Esophagus squamous epithelium (tissue), 5 donors: ENCODE results near the gene STX3. TPM values are rescaled to one million over a fixed set of nuclear protein-coding genes. Genes with fewer than 3 reads are reported as not detected.
A peak's percentile ranks its signal among the peaks of the same experiment; 100 is the strongest.

Experiments
- DNase-seq: peaks from one replicate; lab custom pipeline; 2025; lab: John Stamatoyannopoulos, UW
- H3K27ac ChIP-seq, 4 donors: fragments of 200-600 bp; sonication (generic); one replicate each; pipeline ENCODE4 v1.5.1; 2016 to 2019; ENCODE audit warnings: mild to moderate bottlenecking in 1 of 4
- H3K27me3 ChIP-seq, 4 donors: fragments of 200-600 bp; sonication (generic); 1 replicate in 3 of 4; 2 replicates in 1 of 4; pipeline versions ENCODE4 v1.5.1 to v1.6.0; 2017 to 2021; ENCODE audit warnings: antibody characterized with exemption in 1 of 4
- H3K36me3 ChIP-seq, 3 donors: fragments of 200-600 bp; sonication (generic); one replicate each; pipeline ENCODE4 v1.5.1; 2016 to 2019
- H3K4me1 ChIP-seq, 3 donors: fragments of 200-600 bp; sonication (generic); one replicate each; pipeline ENCODE4 v1.5.1; 2017 to 2019
- H3K4me3 ChIP-seq, 4 donors: fragments of 200-600 bp; sonication (generic); 1 replicate in 3 of 4; 2 replicates in 1 of 4; pipeline ENCODE4 v1.5.1; 2016 to 2019; ENCODE audit warnings: mild to moderate bottlenecking in 2 of 4, moderate library complexity in 1 of 4
- H3K9me3 ChIP-seq, 3 donors: fragments of 200-600 bp; sonication (generic); one replicate each; pipeline ENCODE4 v1.5.1; 2016 to 2019
- CTCF ChIP-seq, 6 experiments: fragments of 450-650 bp in 4 of 6; fragments of 200-600 bp in 2 of 6; sonication (generic) in 2 of 6; IDR thresholded peaks; one replicate each; pipeline ENCODE4 v1.5.1; 2016 to 2019; ENCODE audit warnings: antibody characterized with exemption in 6 of 6, mild to moderate bottlenecking in 4 of 6, moderate library complexity in 4 of 6
- POLR2A ChIP-seq, 4 donors: fragments of 450-650 bp; IDR thresholded peaks; one replicate each; pipeline ENCODE4 v1.6.1; 2017; ENCODE audit warnings: antibody characterized with exemption in 4 of 4, mild to moderate bottlenecking in 4 of 4, moderate library complexity in 3 of 4
- WGBS, 2 donors: methylation state at CpG; one replicate each; pipeline ENCODE4 v1.1.5; 2018; 5-methylcytosine and 5-hydroxymethylcytosine counted together
- intact Hi-C: fragments of 100-400 bp; cut with DNase I; formaldehyde crosslinking; loops from one replicate; pipeline ENCODE4 v1.15.0; 2022
- total RNA-seq, 4 donors: library from RNA; depleted of rRNA; stranded (reverse); fragments of >200 nt; gene quantifications; one replicate each; pipeline ENCODE4 v1.1.0, GENCODE V29; 2016
- donor health status: DM: yes; HTN: yes; CAD: no.

STX3 gene
- total RNA-seq, 4 donors from 2014 or later = 12.9 to 25.6 (median 19.3) TPM

- no peaks in the 10 kb centered on the region for H3K9me3 ChIP-seq
- H3K36me3 ChIP-seq = peaks cover 0 to 37% (median 15%) of the 10 kb centered on the region in 3 donors
- intact Hi-C loops = no loop called here
- peak within 1 kb of the TSS; percentile 70 to 89 (median 79) for H3K4me3 ChIP-seq
- peak within 1 kb of the TSS; percentile 80 to 90 (median 86) for H3K27ac ChIP-seq
- H3K27me3 ChIP-seq = peaks cover 0 to 4% (median 0%) of the 10 kb centered on the region in 4 donors
- 1 to 2% methylated on average over 16 to 29 of the region's 54 CpGs for WGBS, 2 donors
- TF ChIP-seq POLR2A (IDR thresholded peaks at IDR 0.05) = peak in 2 of 4 donors; percentile 39 to 50
- peak in 4 of 6 experiments; percentile 24 to 60 (median 38) for TF ChIP-seq CTCF (IDR thresholded peaks at IDR 0.05)
- peak; percentile 58 for DNase-seq
- peaks cover 6 to 19% (median 8%) of the 10 kb centered on the region in 3 donors for H3K4me1 ChIP-seq
Measured at GRCh38 chr11:59810189-59810910, 55.2 kb downstream of the STX3 start, which contains the start of gene MRPL16. MRPL16 (minus strand) TSS chr11:59810778; CDS start chr11:59810658, 120 bp downstream.

- Histone ChIP-seq H3K36me3 (peaks cover 0 to 32% (median 15%) of the 10 kb centered on the region in 3 donors), H3K4me1 (peaks cover 6 to 19% (median 8%) of the 10 kb centered on the region in 3 donors), H3K9me3 (no peaks in the 10 kb centered on the region), H3K27me3 (peaks cover 0 to 4% (median 0%) of the 10 kb centered on the region in 4 donors), H3K27ac (peak overlapping the region; percentile 80 to 90 (median 86)), H3K4me3 (peak overlapping the region; percentile 70 to 89 (median 79))
- no peak for DNase-seq
- WGBS, 2 donors = 9 to 11% methylated on average over 8 of the region's 8 CpGs
- TF ChIP-seq POLR2A (IDR thresholded peaks at IDR 0.05) = no peak
- intact Hi-C loops = no loop called here
Measured at GRCh38 chr11:59810911-59811259, 55.7 kb downstream of the STX3 start.

- H3K27me3 ChIP-seq = peaks cover 0 to 4% (median 0%) of the 10 kb centered on the region in 4 donors
- H3K4me1 ChIP-seq = peaks cover 6 to 19% (median 8%) of the 10 kb centered on the region in 3 donors
- TF ChIP-seq POLR2A (IDR thresholded peaks at IDR 0.05) = no peak
- TF ChIP-seq CTCF (IDR thresholded peaks at IDR 0.05) = no peak
- no peak overlapping the region for H3K27ac ChIP-seq
- H3K36me3 ChIP-seq = peaks cover 0 to 18% (median 4%) of the 10 kb centered on the region in 3 donors
- no peak overlapping the region for H3K4me3 ChIP-seq
- no peaks in the 10 kb centered on the region for H3K9me3 ChIP-seq
- DNase-seq = no peak
- 86 to 88% methylated on average over 2 of the region's 2 CpGs for WGBS, 2 donors
- intact Hi-C loops = no loop called here
Measured at GRCh38 chr11:59812220-59812619, 57.0 kb downstream of the STX3 start.

GRCh38 chr11:59813364-59813763 is 58.2 kb downstream of the STX3 start:
- WGBS, 2 donors = 83 to 100% methylated on average over 1 of the region's 1 CpG
- intact Hi-C loops = no loop called here
- DNase-seq = no peak
- H3K36me3 ChIP-seq = peaks cover 0 to 7% (median 0%) of the 10 kb centered on the region in 3 donors
- H3K9me3 ChIP-seq = no peaks in the 10 kb centered on the region
- H3K27me3 ChIP-seq = peaks cover 0 to 4% (median 0%) of the 10 kb centered on the region in 4 donors
- no peak overlapping the region for H3K4me3 ChIP-seq
- peaks cover 6 to 19% (median 8%) of the 10 kb centered on the region in 3 donors for H3K4me1 ChIP-seq
- H3K27ac ChIP-seq = no peak overlapping the region
- no peak for TF ChIP-seq POLR2A (IDR thresholded peaks at IDR 0.05)
- no peak for TF ChIP-seq CTCF (IDR thresholded peaks at IDR 0.05)

GRCh38 chr11:59814021-59814420 is 58.8 kb downstream of the STX3 start:
- peaks cover 6 to 17% (median 8%) of the 10 kb centered on the region in 3 donors for H3K4me1 ChIP-seq
- H3K27ac ChIP-seq = no peak overlapping the region
- peaks cover 0 to 4% (median 0%) of the 10 kb centered on the region in 4 donors for H3K27me3 ChIP-seq
- WGBS, 2 donors = 39 to 43% methylated on average over 1 of the region's 1 CpG
- H3K36me3 ChIP-seq = peaks cover 0 to under 1% (median 0%) of the 10 kb centered on the region in 3 donors
- intact Hi-C loops = no loop called here
- H3K9me3 ChIP-seq = no peaks in the 10 kb centered on the region
- TF ChIP-seq CTCF (IDR thresholded peaks at IDR 0.05) (no peak), POLR2A (IDR thresholded peaks at IDR 0.05) (no peak)
- H3K4me3 ChIP-seq = no peak overlapping the region
- DNase-seq = no peak
